HG03469 (cell line): ENCODE data around the gene GIMAP8.

Experiments used
- ATAC-seq: cut with Tn5 transposase; IDR thresholded peaks from one replicate; pipeline ENCODE4 v1.9.1; 2021; ENCODE audit warnings: mild to moderate bottlenecking, moderate library complexity, moderate number of reproducible peaks; ENCODE audit not compliant: unreplicated experiment

The GIMAP8 gene

DNA sequence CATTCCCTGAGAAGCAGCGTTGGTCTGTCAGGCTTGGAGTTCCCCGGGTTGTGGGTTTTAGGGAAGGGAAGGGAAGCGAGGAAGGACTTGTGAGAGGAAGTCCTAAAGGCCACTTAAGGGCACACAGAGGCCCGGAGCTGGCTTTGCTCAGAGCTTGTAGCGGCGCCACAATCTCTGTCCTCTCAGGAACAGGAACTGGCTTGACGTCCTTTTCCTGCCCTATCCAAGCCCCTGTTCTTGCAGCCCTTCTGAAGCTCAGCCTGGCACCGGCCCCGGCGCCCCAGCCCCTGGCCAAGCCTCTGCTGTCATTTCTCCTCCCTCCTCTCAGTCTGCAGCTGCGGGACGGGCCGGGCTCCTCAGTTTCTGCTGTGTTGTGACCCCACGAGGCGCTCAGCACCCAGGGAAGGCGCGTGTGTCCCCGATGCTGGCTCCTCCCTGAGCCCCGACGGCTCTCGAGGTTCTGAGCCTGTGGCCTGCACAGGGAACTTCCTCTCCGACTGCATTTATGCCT lies at the start of gene GIMAP8:
TSS of gene GIMAP8 (plus strand) at position 140 of the 511 bp plus-strand sequence. CDS start 16,069 bp downstream, outside the sequence.
- no peak for ATAC-seq

DNA sequence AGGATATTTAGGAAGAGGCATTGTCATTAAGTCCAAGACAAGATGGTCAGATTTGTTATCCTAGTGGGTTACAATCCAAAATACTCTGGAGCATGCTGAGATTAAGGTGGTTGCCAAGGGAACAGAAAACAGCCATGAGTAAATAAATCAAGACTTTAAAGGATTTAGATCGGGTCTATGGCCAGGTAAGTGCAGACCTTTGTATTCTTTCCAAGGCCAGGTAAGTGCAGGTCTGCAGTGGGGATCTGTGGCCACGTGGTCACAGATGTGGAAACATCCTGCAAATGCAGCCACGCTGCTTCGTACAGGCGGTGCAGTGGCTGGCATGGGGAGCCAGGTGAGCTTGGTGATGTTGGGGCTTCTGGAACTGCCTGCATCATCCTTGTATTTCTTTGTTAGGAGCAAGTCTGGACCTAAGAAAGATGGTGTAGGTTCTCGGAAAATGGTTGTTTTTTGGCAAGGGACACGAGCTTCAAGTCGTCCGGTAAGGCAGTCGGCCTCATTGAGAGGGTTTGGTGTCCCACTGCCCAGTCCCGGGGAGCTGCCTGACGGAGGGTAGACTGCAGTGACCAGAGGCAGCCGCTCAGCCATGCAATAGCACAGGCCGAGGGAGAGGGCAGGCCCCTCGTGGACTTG lies 49.5 kb upstream of the GIMAP8 start:
- ATAC-seq = no peak

- no peak for ATAC-seq
Observed at GRCh38 chr7:150401424-150401790, 49.0 kb upstream of the GIMAP8 start.

DNA sequence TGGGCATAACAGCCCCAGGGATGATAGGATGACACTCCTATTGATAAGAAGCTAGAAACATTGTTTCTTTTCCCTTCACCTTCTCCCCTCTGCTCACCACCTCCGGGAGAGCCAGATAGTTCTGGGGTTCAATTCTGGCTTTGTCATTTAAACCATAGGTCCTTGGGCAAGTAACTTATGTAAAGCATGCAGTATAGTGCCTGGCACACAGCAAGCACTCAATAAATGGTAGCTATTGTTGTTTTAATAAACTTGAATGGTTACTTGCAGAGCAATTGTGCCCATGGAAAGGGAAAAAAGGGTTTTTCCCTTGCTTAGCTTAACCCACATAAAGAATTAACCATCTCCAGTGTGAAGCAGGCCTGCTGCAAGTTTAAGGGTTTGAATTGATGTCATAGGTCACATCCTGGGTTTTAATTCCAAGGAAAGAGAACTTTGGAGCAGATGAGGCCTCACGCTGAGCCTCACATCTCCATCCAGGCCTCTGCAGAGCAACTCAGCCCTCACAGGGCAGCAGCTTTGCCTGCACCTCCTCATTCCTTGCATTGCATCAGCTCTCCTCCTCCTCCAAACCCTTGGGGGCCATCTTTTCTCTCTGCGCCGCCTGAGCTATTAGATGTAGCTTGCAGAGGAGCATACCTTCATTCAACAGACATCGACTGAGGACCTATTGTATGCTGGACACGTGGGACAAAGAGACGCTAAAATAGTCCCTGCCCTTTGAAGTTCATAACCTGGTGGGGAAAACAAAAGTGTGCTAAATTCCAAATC lies 48.4 kb upstream of the GIMAP8 start:
- ATAC-seq = no peak

DNA sequence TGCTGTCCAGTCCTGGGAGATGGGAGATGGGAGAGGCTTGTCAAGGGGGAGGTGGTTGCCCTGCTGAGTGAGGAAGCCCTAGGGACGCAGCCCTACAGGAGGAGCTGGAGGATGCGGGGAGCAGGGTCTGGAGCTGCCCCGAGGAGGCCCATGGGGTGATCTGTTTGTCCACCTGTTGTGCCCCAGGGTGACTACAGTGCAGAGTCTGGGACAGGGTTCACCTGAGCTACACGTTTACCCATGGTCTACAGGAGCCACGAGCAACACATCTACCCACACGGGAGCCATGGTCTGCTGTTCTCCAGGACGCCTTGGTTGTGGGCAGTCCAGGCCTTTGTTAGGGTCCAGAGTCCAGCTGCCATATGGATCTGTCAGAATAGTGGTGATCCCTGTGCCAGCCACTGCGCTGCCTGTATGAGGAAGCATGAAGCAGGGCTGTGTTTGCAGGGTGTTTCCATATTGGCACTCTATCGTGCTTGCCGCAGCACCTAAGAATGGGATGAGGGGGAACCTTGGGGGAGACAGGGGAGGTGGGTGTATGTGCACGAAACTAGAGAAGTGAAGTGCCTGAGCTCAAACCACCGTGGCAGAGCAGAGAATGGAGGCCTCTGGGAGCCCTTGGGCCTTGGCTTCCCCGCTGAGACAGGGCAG lies 47.6 kb upstream of the GIMAP8 start:
- ATAC-seq = no peak

DNA sequence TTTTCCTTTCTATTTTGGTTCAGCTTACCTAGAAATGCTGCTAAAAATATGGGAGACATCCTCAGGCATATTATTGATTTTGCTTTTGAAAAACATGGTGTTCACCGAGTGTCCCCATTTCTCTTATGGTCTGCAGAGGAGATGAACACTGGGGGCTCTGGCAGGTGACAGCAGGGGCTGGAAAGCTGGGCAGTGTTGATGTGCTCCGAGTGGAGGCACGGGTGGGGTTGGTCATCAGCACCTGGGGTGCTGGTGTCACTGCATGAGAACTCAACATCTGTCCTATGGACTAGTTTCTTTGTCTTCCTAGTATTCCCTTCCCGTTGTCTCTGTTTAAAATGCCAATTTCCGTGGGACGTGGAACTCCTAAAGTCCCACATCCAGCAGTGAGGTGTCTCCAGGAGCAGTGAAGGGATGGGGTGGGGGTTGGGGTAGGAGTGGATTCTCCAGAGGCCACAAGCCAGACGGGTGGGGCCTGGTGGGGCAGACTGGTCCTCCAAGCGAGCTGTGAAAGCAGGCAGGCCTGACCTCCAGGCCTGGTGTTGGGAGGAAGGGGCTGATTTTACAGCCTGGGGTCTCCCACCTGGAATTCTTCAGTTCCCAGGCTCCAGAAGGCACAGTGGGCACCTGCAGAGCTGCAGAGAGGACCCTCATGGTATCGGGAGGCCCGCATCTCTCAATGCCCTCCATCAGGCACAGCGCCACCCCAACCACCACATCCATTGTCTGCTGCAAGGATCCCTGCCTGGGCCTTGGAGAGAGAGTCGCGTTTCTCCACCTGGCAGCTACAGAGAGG lies 46.9 kb upstream of the GIMAP8 start:
- no peak for ATAC-seq

- ATAC-seq = no peak
Observed at GRCh38 chr7:150404172-150404804, 46.1 kb upstream of the GIMAP8 start.

DNA sequence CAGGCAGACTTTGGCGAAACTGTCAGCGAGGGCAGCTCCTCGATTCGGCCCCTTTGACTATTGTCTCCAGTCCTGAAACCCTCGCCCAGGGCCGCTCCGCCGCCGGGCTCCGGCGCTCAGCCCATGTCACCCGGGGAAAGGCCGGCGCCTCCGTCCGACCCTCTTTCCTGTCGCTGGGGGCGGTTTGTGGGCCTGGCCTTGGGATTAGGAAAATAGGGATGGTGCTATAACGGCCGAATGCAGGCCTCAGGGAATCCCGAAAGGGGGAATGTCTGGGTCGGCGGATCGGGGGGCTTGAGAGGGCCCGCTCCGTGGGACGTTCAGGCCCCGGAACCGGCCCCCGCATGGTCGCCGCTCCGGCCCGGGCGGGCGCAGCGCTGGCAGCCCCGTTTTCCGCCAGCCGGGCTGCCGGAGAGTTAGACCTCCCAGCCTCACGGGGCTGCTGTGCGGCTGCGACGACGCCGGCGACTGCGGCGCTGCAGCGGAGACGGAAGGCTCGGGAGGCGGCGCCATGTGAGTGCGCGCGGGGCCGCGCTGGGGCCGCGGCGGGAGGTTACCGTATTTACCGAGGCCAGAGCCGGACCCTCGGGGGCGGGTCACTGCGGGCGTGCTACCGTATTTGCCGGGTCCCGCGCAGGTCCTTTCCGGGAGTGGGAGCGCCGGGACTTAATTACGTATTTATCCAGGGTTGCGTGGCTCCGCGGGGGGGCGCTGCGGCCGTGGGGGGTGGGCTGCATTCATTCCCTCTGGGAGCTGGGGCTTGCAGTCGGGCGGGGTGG lies 45.4 kb upstream of the GIMAP8 start:
- ATAC-seq = no peak

DNA sequence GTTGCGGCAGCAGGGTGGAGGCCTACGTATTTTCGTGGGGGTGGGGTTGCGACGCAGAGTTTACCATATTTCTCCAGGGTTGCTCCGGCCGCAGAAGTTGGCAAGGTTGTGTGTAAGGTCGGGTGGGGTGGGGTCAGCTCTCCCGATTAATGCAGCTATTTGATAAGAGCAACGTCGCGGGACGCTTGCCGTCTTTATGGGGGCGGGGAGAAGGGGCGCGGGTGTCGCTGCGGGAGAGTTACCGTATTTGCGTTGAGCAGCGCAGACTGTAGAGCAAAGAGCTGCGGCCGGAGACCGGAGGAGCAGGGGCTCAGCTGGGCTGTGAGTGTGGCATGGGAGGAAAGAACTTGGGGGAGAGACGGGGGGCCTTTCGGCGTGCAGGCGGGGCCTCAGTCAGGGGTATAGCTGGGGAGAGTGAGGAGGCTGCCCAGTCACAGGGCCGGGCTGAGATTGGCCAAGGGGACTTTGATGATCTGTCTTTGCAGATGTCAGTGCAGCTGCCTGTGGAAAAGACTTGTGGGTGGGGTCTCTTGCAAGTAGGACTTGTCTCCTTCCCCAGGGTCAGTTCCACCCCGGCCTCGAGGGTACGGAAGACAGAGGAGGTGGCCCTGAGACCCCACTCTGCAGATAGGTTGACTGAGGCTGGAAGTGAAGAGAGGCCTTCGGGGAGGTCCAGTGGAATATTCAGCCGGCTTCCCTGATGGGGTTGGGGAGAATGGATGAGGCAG lies 44.7 kb upstream of the GIMAP8 start:
- ATAC-seq = no peak

- ATAC-seq = no peak
Observed at GRCh38 chr7:150406312-150406566, 44.2 kb upstream of the GIMAP8 start.

GRCh38 chr7:150406567-150407421 lies 43.6 kb upstream of the GIMAP8 start:
- peak; percentile 45 for ATAC-seq

DNA sequence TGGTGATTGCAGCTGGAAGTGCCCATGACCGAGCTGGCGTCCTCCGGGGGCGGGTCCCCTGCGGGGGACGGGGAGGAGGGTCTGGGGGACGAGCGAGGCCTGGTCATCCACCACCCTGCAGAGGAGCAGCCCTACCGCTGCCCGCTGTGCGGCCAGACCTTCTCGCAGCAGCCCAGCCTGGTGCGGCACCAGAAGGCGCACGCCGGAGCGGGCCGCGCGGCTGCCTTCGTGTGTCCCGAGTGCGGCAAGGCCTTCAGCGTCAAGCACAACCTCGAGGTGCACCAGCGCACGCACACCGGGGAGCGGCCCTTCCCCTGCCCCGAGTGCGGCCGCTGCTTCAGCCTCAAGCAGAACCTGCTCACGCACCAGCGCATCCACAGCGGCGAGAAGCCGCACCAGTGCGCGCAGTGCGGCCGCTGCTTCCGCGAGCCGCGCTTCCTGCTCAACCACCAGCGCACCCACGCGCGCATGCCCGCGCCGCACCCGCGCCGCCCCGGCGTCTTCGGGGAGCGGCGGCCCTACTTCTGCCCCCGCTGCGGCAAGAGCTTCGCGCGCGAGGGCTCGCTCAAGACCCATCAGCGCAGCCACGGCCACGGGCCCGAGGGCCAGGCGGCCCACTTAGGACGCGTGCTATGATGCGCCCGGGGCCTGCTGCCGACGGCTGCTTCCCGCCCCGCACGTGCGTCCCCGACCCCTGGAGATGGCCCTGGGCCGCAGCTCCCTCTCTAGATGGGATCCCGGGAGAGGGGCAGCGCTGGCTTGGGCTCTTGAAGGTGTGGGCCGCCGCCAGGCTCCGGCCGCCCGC lies 42.6 kb upstream of the GIMAP8 start:
- ATAC-seq = no peak

DNA sequence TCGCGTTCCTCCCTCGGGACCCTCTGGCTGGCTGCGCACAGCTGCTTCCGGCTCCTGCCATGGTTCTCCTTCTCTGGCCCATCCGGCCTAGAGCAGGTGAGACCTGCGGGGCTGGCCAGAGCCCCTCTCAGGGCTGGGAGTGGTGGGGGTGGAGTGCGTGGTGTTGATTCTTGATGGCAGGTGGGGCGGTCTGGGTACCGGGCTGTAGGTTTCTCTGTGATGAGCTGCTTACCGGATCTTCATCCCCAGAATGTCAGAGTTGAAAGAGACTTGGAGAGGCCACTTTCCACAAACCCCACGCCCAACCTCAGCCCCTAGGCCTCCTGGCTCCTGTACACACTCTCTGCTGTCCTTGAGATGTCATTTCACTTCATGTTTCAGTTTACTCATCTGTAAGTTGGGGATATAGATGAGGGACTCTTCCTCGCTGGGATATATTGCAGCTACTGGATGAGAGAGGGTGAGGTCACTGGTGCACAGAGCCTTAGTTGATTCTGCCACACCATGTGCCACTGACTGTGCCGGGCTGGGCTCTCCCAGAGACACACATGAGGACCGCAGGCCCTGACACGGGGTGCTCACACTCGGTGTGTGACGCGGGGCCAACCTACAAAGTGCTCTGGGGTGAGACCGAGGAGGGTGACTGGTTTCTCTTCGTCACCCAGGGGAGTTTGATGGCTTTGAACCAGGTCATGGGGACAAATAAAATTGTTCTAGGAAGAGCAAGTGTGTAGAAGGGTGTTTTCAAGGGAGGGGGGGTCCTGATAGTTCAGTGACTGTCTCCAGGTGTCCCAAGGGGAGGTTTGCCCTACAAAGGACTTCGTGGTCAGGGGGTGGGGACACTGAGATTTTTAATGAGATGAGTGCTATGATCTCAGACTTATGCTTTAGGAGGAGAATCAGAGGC lies 41.8 kb upstream of the GIMAP8 start:
- ATAC-seq = no peak

GRCh38 chr7:150409300-150410030 lies 41.0 kb upstream of the GIMAP8 start:
- ATAC-seq = no peak

DNA sequence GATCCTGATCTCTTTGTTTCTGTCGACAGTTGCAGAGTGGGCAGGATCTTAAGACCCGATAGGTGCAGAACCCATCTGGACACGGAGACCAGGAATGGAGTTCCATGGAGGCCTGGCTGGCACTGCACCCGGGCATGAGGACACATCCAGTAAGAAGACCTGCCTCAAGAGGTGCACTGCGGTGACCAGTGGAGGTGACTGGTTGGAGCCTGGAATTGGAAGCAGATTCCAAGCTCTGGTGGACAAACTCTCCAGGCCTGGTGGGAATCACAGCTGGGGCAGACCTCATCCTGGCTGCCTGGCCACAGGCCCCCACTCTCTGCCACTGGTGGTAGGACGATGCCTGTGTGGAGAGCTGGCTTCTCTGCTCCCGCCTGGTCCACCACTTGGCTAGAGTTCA lies 40.3 kb upstream of the GIMAP8 start:
- no peak for ATAC-seq
